IPS DF 19.7 (cell line): ENCODE measurements around the gene SNX6.
"Not testable (repeated sequence)": the region's sequence is repeated elsewhere in the genome, so short reads cannot be mapped to it uniquely, and the experiment has no call there.

Experiments
- DNase-seq: peaks from one replicate; pipeline ENCODE4 v3.0.0-alpha.2; 2013; ENCODE audit warnings: low read depth, low spot score

The SNX6 gene

GRCh38 chr14:34629657-34630529 is at the start of gene SNX6:
SNX6 (minus strand) TSS chr14:34630148; CDS start chr14:34630116, 32 bp downstream.
- DNase-seq = peak; percentile 20

- no peak for DNase-seq
These were observed 48.8 kb upstream of the SNX6 start for GRCh38 chr14:34678735-34679134.

GRCh38 chr14:34678306-34678705 is 48.4 kb upstream of the SNX6 start:
- no peak for DNase-seq

GRCh38 chr14:34676516-34677211 is 46.7 kb upstream of the SNX6 start:
- DNase-seq = no peak

- DNase-seq = no peak
These were observed 43.8 kb upstream of the SNX6 start for GRCh38 chr14:34673702-34674101.

GRCh38 chr14:34671716-34672115 is 41.8 kb upstream of the SNX6 start:
- no peak for DNase-seq

GRCh38 chr14:34668111-34668510 is 38.2 kb upstream of the SNX6 start:
- DNase-seq = no peak

- no peak for DNase-seq
These were observed 37.1 kb upstream of the SNX6 start for GRCh38 chr14:34667007-34667406.

- no peak for DNase-seq
These were observed 36.0 kb upstream of the SNX6 start for GRCh38 chr14:34665785-34666435.

- no peak for DNase-seq
These were observed 32.7 kb upstream of the SNX6 start for GRCh38 chr14:34662561-34663088.

GRCh38 chr14:34660796-34661195 is 30.8 kb upstream of the SNX6 start:
- DNase-seq = no peak

GRCh38 chr14:34655959-34656358 is 26.0 kb upstream of the SNX6 start:
- DNase-seq = no peak

GRCh38 chr14:34653073-34653472 is 23.1 kb upstream of the SNX6 start:
- DNase-seq = not testable (repeated sequence)

GRCh38 chr14:34652348-34652747 is 22.4 kb upstream of the SNX6 start:
- DNase-seq = not testable (repeated sequence)

GRCh38 chr14:34650786-34651584 is 21.0 kb upstream of the SNX6 start:
- DNase-seq = no peak

- DNase-seq = not testable (repeated sequence)
These were observed 20.1 kb upstream of the SNX6 start for GRCh38 chr14:34650006-34650405.

GRCh38 chr14:34649344-34649743 is 19.4 kb upstream of the SNX6 start:
- no peak for DNase-seq

GRCh38 chr14:34646570-34647255 is 16.8 kb upstream of the SNX6 start:
- no peak for DNase-seq

- no peak for DNase-seq
These were observed 13.4 kb upstream of the SNX6 start for GRCh38 chr14:34643361-34643760.

- DNase-seq = no peak
These were observed 12.6 kb upstream of the SNX6 start for GRCh38 chr14:34642595-34642994.

- no peak for DNase-seq
These were observed 10.9 kb upstream of the SNX6 start for GRCh38 chr14:34640826-34641225.
